ENCODE results near the gene APOOL.

Gene APOOL

DNA sequence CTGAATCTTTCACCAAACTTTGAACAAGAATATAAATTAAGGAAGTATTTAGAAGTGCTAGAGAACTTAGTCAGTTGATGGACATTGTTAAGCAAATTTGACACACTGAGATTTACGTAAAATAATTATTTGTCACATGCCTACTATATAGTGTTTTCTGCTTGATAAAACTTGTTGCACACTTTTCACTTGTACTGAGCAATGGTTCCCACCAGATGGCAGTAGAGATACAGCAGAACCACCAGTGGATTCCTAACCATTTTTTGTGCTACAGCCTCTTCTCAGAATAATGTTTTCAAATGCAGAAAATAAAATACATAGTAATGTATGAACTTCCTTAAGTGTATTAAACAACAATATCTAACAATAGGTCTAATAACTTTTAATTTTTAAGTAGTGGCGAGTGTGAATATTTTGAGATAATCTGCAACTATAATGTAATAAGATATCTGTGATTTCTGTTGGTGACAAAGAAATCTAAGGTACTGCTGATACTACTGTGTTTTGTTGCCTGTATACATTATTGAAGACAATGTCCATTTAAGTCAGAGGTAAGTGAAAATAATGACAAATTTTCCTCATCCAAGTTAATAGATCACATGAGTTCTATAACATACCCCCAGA lies 81.2 kb downstream of the APOOL start:
- peak in 1 of 5 donors; percentile 26 for DNase-seq

GRCh38 chrX:85089321-85089840 lies 85.7 kb downstream of the APOOL start:
- DNase-seq = no peak

- DNase-seq = no peak
Observed at GRCh38 chrX:85107407-85107806, 103.7 kb downstream of the APOOL start.

DNA sequence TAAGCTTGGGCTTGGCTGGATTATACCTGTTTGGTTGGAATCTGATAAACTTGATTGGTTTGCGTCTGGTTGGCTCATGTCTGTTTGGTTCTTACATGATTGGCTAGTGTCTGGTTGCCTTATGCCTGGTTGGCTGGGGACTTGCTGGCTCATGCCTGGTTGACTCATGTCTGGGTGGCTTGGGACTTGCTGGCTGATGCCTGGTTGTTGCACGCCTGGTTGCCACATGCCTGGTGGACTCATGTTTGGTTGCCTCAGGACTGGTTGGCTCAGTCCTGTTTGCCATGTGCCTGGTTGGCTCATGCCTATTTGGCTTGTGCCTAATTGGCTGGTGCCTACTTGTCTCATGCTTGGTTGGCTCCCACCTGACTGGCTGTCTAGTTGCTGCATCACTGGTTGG lies 104.5 kb downstream of the APOOL start:
- no peak for DNase-seq

DNA sequence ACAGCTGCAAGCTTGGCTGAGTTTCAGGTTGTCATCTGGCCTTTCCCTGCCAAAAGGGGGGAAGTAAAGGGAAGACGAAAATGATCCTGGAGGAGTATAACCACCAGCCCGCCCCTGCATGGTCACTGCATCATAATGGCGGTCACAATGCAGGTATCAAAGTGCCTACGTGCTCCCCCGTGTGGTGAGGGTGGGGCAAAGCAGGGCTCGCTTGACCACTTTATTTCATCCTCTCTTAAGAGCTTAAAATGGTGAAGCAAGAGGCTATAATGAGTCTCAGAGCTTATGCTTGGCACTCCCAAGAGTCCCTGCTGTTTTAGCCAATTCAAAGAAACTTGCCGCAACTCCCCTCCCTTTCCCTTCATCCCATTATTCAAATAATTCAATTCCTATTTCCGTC lies 105.6 kb downstream of the APOOL start:
- DNase-seq = no peak

DNA sequence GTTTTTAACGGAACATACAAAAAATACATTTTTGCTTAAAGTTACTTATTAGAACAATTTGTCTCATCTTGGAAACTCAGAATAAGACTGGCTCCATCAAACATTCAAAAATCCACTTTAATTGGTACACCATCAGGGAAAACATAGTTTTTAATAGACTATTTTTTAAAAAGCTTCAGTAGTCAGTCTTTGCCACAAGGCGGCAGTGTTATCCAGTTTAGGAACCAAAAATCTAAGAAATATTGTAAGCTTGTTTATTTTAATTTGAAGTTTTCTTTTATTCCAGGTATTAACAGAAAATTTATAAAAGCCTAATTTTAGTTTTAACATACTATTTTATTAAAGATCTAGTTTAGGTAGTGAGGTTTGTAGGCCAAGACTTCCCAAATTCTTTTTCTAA lies 107.7 kb downstream of the APOOL start:
- no peak for DNase-seq

- no peak for DNase-seq
Observed at GRCh38 chrX:85112293-85112692, 108.6 kb downstream of the APOOL start.

DNA sequence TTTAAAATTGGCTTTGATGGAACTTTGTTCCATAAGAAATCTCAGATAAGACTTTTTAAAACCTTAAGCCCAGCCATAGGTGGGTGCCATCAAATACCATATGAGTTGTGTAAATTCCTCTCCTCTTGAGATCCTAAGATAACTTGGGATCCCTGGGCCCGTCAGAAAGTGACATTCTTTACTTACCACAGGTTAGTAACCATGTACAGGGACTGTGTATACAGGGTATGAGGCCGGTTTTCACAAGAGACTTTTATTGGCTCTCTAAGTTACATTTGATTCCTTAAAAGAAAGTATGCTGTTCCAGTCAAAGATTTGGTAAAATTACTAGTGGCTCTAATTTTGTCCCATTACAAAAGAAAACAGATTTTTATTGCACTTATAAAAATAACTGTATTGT lies 110.1 kb downstream of the APOOL start:
- no peak for DNase-seq

DNA sequence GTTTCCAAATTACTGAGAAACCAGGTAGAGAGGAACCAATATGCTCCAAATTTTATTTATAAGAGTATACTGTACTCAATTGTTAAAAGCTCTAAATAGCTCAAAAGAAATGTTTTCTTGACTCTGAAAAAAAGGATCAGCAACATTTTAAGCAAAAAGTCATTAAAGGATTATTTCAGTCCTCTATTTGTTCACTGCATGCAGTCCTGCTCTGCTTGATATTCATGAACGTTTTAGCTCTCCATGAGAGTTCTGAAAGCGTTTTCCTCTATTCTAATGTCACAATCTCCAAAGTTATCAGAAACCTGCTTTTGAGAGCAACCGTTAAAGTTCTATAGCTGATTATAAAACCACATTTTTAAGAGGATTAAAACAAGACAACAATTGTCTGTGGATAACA lies 110.5 kb downstream of the APOOL start:
- DNase-seq = no peak

DNA sequence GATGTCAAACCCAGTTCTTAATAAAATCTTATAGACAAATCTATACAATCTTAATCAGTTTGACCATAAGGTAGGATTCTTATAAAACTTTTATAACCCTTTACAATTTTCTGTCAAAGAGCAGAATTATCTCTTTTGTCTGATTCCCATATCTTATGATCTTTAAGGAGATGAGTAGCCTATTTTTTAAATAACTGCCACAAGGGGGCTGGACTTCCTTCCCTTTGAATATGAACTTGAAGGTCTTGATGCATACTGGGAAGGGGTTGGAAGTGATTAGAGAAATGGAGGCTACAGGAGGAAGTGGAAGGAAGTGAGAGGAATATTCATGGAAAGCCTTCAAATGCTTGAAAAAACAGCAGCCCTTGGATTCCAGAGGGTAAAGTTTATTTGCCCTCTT lies 111.1 kb downstream of the APOOL start:
- DNase-seq = no peak

GRCh38 chrX:85115252-85115651 lies 111.6 kb downstream of the APOOL start:
- DNase-seq = no peak

DNA sequence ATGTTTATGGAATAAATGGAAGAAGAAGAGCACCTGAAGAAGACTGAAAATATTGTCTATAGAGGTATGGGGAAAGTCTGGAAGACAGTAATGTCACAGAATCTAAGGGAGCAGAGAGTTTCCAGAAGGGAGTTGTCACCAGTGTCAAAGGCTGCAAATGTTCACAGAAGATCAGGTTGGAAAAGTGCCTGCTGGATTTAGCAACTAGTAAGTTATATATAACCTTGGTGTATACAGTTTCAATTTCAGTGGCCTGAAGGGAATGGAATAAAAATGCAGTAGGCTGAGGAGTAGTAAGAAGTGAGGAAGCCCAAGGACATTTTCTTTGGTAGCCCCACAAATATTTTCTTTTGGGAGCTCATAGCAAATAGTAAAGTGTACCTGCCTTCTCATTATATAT lies 132.7 kb downstream of the APOOL start:
- DNase-seq = no peak

DNA sequence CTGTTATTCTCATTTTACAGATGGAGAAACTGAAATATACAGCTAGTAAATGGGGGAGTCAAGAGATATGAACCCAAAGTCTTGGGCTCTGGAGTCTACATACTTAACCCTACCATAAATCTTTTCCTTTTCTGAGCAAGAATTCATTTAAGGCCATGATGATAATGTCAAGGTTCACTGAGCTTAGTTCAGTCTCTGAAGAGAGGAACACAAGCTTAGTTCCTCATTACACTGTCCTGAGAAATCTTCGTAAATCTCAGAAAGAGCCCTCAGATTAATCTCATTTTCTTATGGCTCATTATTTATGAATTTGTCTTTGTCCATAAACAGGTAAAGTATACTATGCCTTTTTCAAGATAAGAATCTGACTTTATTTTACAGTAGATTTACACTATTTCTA lies 135.7 kb downstream of the APOOL start:
- DNase-seq = no peak

DNA sequence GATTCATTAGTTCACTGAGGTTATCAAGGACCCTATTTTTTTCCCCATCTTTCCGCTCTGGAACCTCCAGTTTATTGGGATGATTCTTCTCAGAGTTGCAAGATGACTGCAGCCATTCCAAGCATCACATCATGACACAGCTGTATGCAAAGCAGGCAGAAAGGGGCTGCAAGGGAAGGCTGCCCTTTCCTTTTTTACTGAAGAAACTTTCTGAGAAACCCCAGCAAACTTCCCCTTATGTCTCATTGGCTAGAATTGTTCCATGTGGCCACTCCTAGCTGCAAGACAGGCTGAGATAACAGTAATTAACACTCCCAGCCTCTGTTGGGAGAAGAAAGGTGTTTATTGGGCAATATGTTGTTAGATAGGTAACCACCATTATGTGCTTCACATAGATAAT lies 137.3 kb downstream of the APOOL start:
- DNase-seq = no peak
